ENCODE measurements around the gene RNF186.
"Not testable (repeated sequence)": the region's sequence is repeated elsewhere in the genome, so short reads cannot be mapped to it uniquely, and the experiment has no call there.

RNF186 gene

DNA sequence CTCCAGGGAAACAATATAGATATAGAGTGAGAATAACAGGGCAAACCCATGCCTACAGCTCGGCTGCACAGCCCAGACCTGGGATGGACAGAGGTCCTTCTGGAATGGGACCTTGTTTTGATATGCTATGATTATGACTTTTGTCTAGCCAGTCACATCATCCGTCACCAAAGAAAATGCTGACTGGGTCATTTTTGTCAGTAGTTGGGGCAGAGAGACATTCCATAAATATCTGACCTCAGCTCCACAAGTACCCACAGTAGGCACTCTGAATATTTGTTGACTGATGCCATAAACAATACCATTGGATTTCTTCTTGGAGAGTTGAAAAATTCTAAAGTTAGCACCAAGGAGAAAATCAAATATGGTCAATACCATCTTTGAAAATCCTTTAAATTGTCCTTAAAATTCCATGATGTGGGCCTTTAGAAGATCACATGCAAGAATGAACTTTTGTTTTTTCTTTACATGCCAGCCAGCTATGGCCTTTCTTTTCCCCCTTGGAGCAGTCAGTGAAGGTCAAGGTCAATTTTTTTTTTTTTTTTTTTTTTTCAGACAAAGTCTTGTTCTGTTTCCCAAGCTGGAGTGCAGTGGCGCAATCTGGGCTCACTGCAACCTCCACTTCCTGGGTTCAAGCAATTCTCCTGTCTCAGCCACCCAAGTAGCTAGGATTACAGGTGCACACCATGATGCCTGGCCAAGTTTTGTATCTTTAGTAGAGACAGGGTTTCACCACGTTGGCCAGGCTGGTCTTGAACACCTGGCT, 22.7 kb downstream of the RNF186 start:
- no peaks in the 10 kb centered on the region for H3K27me3 Mint-ChIP-seq (ENCODE audit: low read depth)
- H3K36me3 Mint-ChIP-seq (ENCODE audit: low read depth): peaks cover 19% of the 10 kb centered on the region
- peaks cover 4% of the 10 kb centered on the region for H3K9me3 Mint-ChIP-seq
- no peak overlapping the region for H3K27ac Mint-ChIP-seq
- no peak overlapping the region for H3K4me3 Mint-ChIP-seq
- peaks cover 1% of the 10 kb centered on the region for H3K4me1 Mint-ChIP-seq (ENCODE audit: low read depth)

DNA sequence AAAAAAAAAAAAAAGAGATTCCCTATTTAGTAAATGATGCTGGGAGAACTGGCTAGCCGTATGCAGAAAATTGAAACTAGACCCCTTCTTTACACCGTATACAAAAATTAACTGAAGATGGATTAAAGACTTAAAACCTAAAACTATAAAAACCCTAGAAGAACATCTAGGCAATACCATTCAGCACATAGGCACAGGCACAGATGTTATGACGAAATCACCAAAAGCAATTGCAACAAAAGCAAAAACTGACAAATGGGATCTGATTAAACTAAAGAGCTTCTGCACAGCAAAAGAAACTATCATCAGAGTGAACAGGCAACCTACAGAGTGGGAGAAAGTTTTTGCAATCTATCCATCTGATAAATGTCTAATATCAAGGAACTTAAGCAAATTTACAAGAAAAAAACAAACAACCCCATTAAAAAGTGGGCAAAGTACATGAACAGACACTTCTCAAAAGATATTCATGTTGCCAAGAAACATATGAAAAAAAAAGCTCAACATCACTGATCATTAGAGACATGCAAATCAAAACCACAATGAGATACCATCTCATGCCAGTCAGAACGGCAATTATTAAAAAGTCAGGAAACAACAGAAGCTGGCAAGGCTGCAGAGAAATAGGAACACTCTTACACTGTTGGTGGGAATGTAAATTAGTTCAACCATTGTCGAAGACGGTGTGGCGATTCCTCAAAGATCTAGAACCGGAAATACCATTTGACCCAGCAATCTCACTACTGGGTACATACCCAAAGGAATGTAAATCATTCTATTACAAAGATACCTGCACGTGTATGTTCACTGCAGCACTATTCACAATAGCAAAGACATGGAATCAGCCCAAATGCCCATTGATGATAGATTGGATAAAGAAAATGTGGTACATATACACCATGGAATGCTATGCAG, 24.8 kb downstream of the RNF186 start:
- H3K27ac Mint-ChIP-seq; H3K27me3 Mint-ChIP-seq (ENCODE audit: low read depth); H3K4me3 Mint-ChIP-seq; H3K4me1 Mint-ChIP-seq (ENCODE audit: low read depth); H3K9me3 Mint-ChIP-seq: not testable (repeated sequence)
- H3K36me3 Mint-ChIP-seq (ENCODE audit: low read depth): peaks cover 16% of the 10 kb centered on the region

DNA sequence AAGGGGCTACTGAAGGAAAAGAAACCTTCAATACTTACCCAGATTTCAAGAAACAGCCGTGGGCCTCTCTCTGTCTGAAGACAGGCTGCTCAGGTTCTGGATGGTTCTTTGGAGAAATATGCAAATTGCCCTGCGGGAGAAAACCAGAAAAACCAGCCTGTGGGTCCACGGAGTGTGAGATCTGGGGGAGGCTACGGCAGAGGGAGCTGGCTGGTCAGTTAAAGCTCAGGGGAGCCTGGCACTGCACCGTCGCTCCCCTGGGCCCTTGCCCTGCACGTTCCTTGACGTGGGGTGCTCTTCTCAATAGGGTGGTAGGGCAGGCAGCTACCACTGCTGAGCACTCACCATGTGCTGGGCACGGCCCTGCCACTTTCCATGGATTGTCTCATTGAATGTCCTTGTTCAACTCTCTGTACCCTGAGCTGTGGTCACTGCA, 28.1 kb downstream of the RNF186 start:
- Mint-ChIP-seq H3K4me1 (ENCODE audit: low read depth) (peaks cover 1% of the 10 kb centered on the region), H3K36me3 (ENCODE audit: low read depth) (peaks cover 8% of the 10 kb centered on the region), H3K27ac (no peak overlapping the region), H3K4me3 (no peak overlapping the region), H3K27me3 (ENCODE audit: low read depth) (no peaks in the 10 kb centered on the region), H3K9me3 (peaks cover 2% of the 10 kb centered on the region)

DNA sequence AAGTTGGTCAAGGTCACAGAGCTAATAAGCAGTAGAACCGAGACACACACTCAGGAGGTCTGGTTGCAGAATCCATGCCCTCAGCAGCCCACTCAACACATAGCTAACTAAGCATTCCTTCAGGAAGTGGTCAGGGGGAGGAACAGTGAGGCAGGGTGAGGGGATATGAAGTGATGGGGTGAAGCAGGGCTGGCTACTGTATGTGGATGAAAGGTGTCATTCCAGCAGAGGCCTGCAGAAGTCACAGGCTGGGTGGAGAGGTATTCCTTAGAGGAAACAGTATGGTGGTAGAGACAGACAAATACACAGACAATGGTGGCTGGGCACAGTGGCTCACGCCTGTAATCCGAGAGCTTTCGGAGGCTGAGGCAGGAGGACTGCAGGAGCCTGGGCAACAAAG, 29.4 kb downstream of the RNF186 start:
- Mint-ChIP-seq H3K27me3 (ENCODE audit: low read depth) (no peaks in the 10 kb centered on the region), H3K36me3 (ENCODE audit: low read depth) (peaks cover 3% of the 10 kb centered on the region), H3K9me3 (no peaks in the 10 kb centered on the region), H3K4me3 (no peak overlapping the region), H3K27ac (no peak overlapping the region), H3K4me1 (ENCODE audit: low read depth) (no peaks in the 10 kb centered on the region)

DNA sequence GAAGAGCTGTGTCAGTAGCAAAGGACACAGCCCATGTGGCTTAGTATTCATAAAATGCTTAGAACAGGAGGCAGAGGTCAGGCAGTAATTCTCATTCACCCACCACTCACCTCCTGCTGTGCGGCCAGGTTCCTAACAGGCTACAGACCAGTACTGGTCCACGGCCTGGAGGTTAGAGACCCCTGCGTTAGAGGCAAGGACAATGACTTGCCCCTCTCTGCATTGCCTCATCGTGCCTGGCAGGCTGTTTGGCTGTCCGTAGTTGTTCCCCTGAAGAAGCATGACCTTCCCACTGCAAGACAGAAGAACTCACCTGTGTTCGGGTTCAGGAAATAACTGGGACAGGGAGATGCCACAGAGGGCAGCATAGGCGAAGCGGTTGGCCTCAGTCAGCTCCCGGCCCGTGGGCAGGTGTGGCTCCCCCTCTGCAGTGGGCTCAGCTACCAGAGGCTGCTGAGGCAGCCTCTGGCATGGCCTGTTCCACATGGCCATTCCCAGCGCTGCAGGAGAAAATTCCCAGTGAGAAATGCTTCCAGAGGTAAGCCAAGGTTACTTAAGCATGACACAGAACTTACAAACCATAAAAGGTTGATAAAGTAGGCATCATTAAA, 34.7 kb downstream of the RNF186 start:
- Mint-ChIP-seq H3K4me1 (ENCODE audit: low read depth) (no peaks in the 10 kb centered on the region), H3K27me3 (ENCODE audit: low read depth) (no peaks in the 10 kb centered on the region), H3K4me3 (no peak overlapping the region), H3K9me3 (no peaks in the 10 kb centered on the region), H3K27ac (no peak overlapping the region), H3K36me3 (ENCODE audit: low read depth) (peaks cover 8% of the 10 kb centered on the region)

DNA sequence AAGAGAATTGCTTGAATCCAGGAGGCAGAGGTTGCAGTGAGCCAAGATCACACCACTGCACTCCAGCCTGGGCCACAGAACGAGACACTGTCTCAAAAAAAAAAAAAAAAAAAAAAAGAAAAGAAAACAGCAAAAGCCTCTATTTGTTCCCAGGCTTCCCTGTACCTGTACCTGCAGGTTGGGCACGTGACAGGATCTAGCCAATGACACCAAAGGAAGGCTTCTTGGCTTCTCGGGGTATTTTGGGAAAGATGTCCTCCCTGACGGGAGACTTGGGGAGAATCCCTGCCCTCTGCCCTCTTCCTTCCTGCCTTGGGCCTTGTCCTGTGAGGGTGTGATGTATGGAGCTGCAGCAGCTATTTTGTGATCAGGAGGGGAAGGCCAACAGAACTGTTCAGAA, 38.1 kb downstream of the RNF186 start:
- Mint-ChIP-seq H3K9me3 (no peaks in the 10 kb centered on the region), H3K36me3 (ENCODE audit: low read depth) (peaks cover 7% of the 10 kb centered on the region), H3K4me3 (no peak overlapping the region), H3K27ac (no peak overlapping the region), H3K4me1 (ENCODE audit: low read depth) (no peaks in the 10 kb centered on the region), H3K27me3 (ENCODE audit: low read depth) (no peaks in the 10 kb centered on the region)

DNA sequence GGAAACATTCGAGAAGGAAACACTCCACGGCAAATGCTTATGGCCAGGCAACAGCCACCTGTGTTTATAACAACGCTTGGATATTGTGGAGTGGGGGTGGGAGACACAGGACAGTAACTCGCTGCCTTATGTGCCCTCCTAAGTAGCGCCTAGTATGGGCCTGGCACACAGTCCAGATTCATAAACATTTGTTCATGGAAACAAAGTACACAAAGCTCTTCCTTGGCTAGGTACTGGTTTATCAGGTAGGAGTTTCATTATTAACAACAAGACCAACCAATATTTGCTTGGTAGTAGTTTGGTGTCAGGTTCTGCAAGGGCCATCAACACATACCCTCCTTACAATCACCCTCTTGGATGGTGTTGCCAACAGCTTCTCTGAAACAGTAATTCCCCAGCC, 38.8 kb downstream of the RNF186 start:
- no peaks in the 10 kb centered on the region for H3K4me1 Mint-ChIP-seq (ENCODE audit: low read depth)
- H3K27me3 Mint-ChIP-seq (ENCODE audit: low read depth): no peaks in the 10 kb centered on the region
- no peak overlapping the region for H3K27ac Mint-ChIP-seq
- H3K9me3 Mint-ChIP-seq: no peaks in the 10 kb centered on the region
- peaks cover 7% of the 10 kb centered on the region for H3K36me3 Mint-ChIP-seq (ENCODE audit: low read depth)
- H3K4me3 Mint-ChIP-seq: no peak overlapping the region

DNA sequence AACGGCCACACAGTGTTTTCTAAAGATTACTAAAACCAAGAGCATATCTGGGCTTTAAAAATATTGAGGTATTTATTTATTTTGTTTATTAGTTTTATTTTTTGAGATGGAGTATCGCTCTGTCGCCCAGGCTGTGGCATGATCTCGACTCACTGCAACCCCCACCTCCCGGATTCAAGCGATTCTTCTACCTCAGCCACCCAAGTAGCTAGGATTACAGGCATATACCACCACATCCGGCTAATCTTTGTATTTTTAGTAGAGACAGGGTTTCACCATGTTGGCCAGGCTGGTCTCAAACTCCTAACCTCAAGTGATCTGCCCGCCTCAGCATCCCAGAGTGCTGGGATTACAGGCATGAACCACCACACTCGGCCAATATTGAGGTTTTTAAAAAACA, 39.3 kb downstream of the RNF186 start:
- H3K9me3 Mint-ChIP-seq: no peaks in the 10 kb centered on the region
- no peak overlapping the region for H3K27ac Mint-ChIP-seq
- H3K36me3 Mint-ChIP-seq (ENCODE audit: low read depth): peaks cover 7% of the 10 kb centered on the region
- H3K27me3 Mint-ChIP-seq (ENCODE audit: low read depth): no peaks in the 10 kb centered on the region
- no peaks in the 10 kb centered on the region for H3K4me1 Mint-ChIP-seq (ENCODE audit: low read depth)
- H3K4me3 Mint-ChIP-seq: no peak overlapping the region

DNA sequence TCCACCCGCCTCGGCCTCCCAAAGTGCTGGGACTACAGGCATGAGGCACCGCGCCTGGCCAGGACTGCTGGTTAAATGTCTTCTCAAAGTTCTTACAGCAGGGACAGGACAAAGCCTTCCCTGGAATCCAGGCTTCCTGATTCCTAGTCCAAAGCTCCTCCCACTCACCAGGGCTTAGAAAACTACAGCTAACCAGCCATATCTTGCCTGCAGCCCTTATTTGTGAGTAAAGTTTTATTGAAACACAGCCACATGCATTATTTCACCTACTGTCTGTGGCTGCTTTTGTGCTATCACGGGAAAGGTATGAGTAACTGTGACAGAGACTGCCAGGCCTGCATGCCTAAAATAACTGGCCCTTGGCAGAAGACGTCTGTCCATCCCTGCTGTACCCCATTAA, 39.8 kb downstream of the RNF186 start:
- H3K27ac Mint-ChIP-seq: no peak overlapping the region
- H3K36me3 Mint-ChIP-seq (ENCODE audit: low read depth): peaks cover 7% of the 10 kb centered on the region
- H3K9me3 Mint-ChIP-seq: no peaks in the 10 kb centered on the region
- H3K4me1 Mint-ChIP-seq (ENCODE audit: low read depth): no peaks in the 10 kb centered on the region
- H3K4me3 Mint-ChIP-seq: no peak overlapping the region
- H3K27me3 Mint-ChIP-seq (ENCODE audit: low read depth): no peaks in the 10 kb centered on the region

DNA sequence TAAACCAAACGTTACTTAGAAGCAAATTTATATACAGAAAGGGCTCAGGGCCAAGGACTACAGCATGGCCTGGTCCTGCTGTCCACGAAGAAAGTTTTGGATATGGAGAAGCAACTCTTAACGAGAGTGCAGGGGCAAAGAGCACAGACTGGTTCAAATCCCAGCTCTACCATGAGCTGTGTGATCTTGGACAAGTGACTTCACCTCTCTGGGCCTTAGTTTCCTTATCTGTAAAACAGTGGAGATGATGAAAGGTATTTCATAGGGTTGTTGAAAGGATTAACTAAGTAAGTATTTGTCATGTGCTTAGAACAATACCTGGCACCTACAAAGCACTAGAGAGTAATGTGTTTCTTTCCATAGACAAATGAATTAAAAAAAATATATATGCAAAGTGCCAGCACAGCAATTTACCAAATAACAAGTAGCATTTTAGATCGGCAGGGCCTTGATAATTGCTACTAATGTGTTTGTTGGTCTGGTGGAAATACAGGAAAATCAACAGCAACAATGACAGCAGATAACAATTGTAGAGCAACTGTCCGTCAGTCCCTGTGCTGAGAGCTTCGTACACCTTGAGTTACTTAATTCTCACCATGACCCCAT, 40.8 kb downstream of the RNF186 start:
- no peak overlapping the region for H3K4me3 Mint-ChIP-seq
- H3K4me1 Mint-ChIP-seq (ENCODE audit: low read depth): no peaks in the 10 kb centered on the region
- peaks cover 4% of the 10 kb centered on the region for H3K36me3 Mint-ChIP-seq (ENCODE audit: low read depth)
- H3K27ac Mint-ChIP-seq: no peak overlapping the region
- no peaks in the 10 kb centered on the region for H3K27me3 Mint-ChIP-seq (ENCODE audit: low read depth)
- H3K9me3 Mint-ChIP-seq: no peaks in the 10 kb centered on the region

DNA sequence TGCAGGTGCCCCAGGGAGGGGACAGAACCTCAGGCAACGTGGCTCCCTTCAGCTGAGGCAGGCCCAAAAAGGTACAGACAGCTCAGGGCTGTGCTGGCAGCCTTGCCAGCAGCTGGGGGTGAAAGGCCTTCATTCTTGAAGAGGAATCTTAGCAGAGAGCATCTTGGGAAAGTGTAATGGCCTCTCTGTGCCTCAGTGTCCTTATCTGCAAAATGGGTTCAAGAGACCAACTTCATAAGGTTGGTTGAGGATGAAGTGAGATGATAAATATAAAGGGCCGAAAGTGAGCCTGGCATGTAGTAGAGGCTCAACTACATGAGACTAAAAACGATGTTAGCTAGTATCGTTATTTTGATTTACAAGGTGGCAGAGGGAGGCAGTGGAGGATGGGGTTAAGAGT, 41.6 kb downstream of the RNF186 start:
- peaks cover 2% of the 10 kb centered on the region for H3K36me3 Mint-ChIP-seq (ENCODE audit: low read depth)
- H3K9me3 Mint-ChIP-seq: no peaks in the 10 kb centered on the region
- H3K27me3 Mint-ChIP-seq (ENCODE audit: low read depth): no peaks in the 10 kb centered on the region
- H3K4me3 Mint-ChIP-seq: no peak overlapping the region
- H3K4me1 Mint-ChIP-seq (ENCODE audit: low read depth): no peaks in the 10 kb centered on the region
- no peak overlapping the region for H3K27ac Mint-ChIP-seq

DNA sequence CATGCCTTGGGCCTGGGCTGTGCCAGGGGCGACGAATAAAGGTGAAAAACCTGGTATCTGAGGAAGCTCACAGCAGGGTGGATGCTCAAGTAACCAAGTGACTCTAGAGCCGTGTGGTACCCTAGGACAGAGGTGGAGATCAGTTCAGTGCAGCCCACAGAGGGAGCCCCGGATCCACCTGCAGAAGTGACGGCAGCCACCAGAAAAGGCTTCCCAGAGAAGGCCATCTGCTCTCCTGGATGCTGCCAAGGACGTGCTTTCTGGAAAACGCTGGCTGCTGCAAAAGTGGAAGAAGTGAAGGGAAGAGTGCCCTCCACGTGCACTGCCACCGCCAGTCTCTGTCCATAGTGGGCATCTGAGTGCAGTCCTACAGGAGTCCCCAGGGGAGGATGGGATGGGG, 43.0 kb downstream of the RNF186 start:
- no peak overlapping the region for H3K4me3 Mint-ChIP-seq
- H3K36me3 Mint-ChIP-seq (ENCODE audit: low read depth): no peaks in the 10 kb centered on the region
- H3K27ac Mint-ChIP-seq: no peak overlapping the region
- H3K9me3 Mint-ChIP-seq: no peaks in the 10 kb centered on the region
- H3K4me1 Mint-ChIP-seq (ENCODE audit: low read depth): no peaks in the 10 kb centered on the region
- no peaks in the 10 kb centered on the region for H3K27me3 Mint-ChIP-seq (ENCODE audit: low read depth)

DNA sequence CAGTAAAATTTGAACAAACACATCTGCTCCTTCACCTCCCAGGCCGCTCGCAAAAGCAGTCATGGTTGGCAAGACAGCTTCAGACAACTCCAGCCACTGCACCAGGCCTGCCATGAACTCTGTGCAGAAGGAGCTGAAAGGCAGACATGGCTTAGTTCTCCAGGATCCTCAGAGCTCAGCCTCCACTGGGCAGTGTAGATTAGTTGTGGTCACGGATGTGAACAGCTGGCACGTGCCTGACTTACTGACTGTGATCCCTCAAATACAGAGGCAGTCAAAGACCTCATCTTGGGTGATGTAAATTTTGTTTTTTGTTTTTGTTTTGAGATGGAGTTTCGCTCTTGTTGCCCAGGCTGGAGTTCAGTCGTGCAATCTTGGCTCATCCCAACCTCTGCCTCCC, 43.7 kb downstream of the RNF186 start:
- Mint-ChIP-seq H3K4me1 (ENCODE audit: low read depth) (no peaks in the 10 kb centered on the region), H3K9me3 (no peaks in the 10 kb centered on the region), H3K27me3 (ENCODE audit: low read depth) (no peaks in the 10 kb centered on the region), H3K27ac (no peak overlapping the region), H3K4me3 (no peak overlapping the region), H3K36me3 (ENCODE audit: low read depth) (no peaks in the 10 kb centered on the region)

DNA sequence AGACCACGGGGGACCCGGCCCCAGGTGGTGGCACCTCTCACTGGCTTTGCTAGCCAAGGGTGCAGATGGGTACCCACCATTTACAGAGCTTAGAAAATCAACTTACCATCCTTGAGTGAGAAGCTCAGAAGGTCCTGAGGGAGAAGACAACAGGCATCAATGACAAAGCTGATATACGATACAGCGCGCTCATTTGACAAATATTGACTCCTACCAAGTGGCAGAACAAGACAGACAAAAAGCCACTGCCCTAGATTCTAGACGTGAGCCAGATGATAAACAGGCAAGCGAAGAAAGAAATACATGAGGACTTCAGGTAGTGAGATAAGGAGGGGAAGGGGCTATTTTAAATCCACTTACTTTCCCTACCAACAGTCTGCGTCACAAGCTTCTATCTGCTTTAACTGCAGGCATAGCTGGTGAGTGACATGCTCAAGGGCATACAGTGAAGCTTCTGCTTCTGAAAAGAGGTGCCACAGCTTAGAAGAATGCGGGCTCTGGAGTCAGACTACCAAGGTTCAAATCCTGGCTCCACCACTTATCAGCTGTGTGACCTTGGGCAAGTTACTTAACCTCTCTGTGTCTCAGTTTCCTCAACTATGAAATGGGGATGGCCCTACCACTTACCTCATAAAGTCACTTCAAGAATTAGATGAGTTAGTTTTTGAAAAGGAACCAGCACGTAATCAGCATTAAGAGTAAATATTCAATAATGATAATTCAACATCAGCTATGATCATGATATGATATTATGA, 44.5 kb downstream of the RNF186 start:
- Mint-ChIP-seq H3K9me3 (no peaks in the 10 kb centered on the region), H3K36me3 (ENCODE audit: low read depth) (no peaks in the 10 kb centered on the region), H3K4me1 (ENCODE audit: low read depth) (peaks cover 4% of the 10 kb centered on the region), H3K27ac (no peak overlapping the region), H3K27me3 (ENCODE audit: low read depth) (no peaks in the 10 kb centered on the region), H3K4me3 (no peak overlapping the region)

Data from T-helper 1 cell treated with Interleukin-12 subunit alpha and Interleukin-12 subunit beta and Interleukin-4 antibody, amounts not matched to agents 30 μg/mL and 1 μg/mL, for 36 hours (primary cell).